ENCODE results near the gene MRFAP1. TPM values are rescaled to one million over a fixed set of nuclear protein-coding genes. Genes with fewer than 3 reads are reported as not detected.
"Not testable (repeated sequence)": the region's sequence is repeated elsewhere in the genome, so short reads cannot be mapped to it uniquely, and the experiment has no call there.

The MRFAP1 gene
- total RNA-seq, 4 donors from 2014 or later = 147 to 234 (median 186) TPM

- TF ChIP-seq POLR2A (IDR thresholded peaks at IDR 0.05) (no peak), CTCF (IDR thresholded peaks at IDR 0.05) (no peak)
- 77 to 85% methylated on average over 8 to 9 of the region's 9 CpGs for WGBS, 2 donors
Observed at GRCh38 chr4:6625256-6625655, 15.2 kb upstream of the MRFAP1 start.

GRCh38 chr4:6626066-6626465, 14.4 kb upstream of the MRFAP1 start:
- DNase-seq = no peak
- H3K36me3 ChIP-seq = peaks cover 0 to 12% (median 0%) of the 10 kb centered on the region in 3 donors
- no peak overlapping the region for H3K4me3 ChIP-seq
- H3K27ac ChIP-seq = no peak overlapping the region
- 78 to 91% methylated on average over 8 to 10 of the region's 11 CpGs for WGBS, 2 donors
- no peaks in the 10 kb centered on the region for H3K4me1 ChIP-seq
- H3K9me3 ChIP-seq = no peaks in the 10 kb centered on the region
- no peak for TF ChIP-seq POLR2A (IDR thresholded peaks at IDR 0.05)
- no peak for TF ChIP-seq CTCF (IDR thresholded peaks at IDR 0.05)
- intact Hi-C loops (cut with DNase I) = no loop called here
- no peaks in the 10 kb centered on the region for H3K27me3 ChIP-seq

More at GRCh38 chr4:6625256-6625655, 15.2 kb upstream of the MRFAP1 start:
- Histone ChIP-seq H3K4me3 (no peak overlapping the region), H3K4me1 (no peaks in the 10 kb centered on the region), H3K27ac (no peak overlapping the region), H3K9me3 (no peaks in the 10 kb centered on the region), H3K36me3 (peaks cover 0 to 18% (median 0%) of the 10 kb centered on the region in 3 donors), H3K27me3 (no peaks in the 10 kb centered on the region)
- no peak for DNase-seq
- intact Hi-C loops (cut with DNase I) = no loop called here

- Histone ChIP-seq H3K9me3 (no peaks in the 10 kb centered on the region), H3K4me3 (no peak overlapping the region), H3K36me3 (no peaks in the 10 kb centered on the region), H3K27ac (no peak overlapping the region), H3K4me1 (peaks cover 0 to 13% (median 6%) of the 10 kb centered on the region in 3 donors), H3K27me3 (no peaks in the 10 kb centered on the region)
- intact Hi-C loops (cut with DNase I) = no loop called here
- no peak for TF ChIP-seq POLR2A (IDR thresholded peaks at IDR 0.05)
- TF ChIP-seq CTCF (IDR thresholded peaks at IDR 0.05) = no peak
- 85% methylated on average over 3 of the region's 3 CpGs for WGBS, 2 donors
- DNase-seq = no peak
Observed at GRCh38 chr4:6627832-6628231, 12.7 kb upstream of the MRFAP1 start.

- intact Hi-C loops (cut with DNase I); H3K27ac ChIP-seq; H3K27me3 ChIP-seq; H3K4me3 ChIP-seq; H3K9me3 ChIP-seq; H3K36me3 ChIP-seq; DNase-seq: not testable (repeated sequence)
- 59 to 60% methylated on average over 1 of the region's 1 CpG for WGBS, 2 donors
- peaks cover 0 to 20% (median 6%) of the 10 kb centered on the region in 3 donors for H3K4me1 ChIP-seq
Observed at GRCh38 chr4:6628484-6628883, 12.0 kb upstream of the MRFAP1 start.

- TF ChIP-seq CTCF (IDR thresholded peaks at IDR 0.05) = no peak
- TF ChIP-seq POLR2A (IDR thresholded peaks at IDR 0.05) = no peak
Observed at GRCh38 chr4:6632125-6632524, 8.4 kb upstream of the MRFAP1 start.

More at GRCh38 chr4:6632125-6632524, 8.4 kb upstream of the MRFAP1 start:
- no peaks in the 10 kb centered on the region for H3K36me3 ChIP-seq
- no peaks in the 10 kb centered on the region for H3K9me3 ChIP-seq
- peak overlapping the region in 3 of 4 donors; percentile 21 to 76 (median 65) for H3K27ac ChIP-seq
- intact Hi-C loops (cut with DNase I) = no loop called here
- no peaks in the 10 kb centered on the region for H3K27me3 ChIP-seq
- DNase-seq = no peak
- no peak overlapping the region for H3K4me3 ChIP-seq
- WGBS, 2 donors = 82 to 89% methylated on average over 2 to 4 of the region's 4 CpGs
- peaks cover 0 to 27% (median 6%) of the 10 kb centered on the region in 3 donors for H3K4me1 ChIP-seq

Measured in esophagus squamous epithelium (tissue), 5 donors.